PFSK-1 (cell line): ENCODE measurements around the gene TULP3.

Experiments used
- POLR2AphosphoS5 ChIP-seq: IDR thresholded peaks from 2 replicates; pipeline ENCODE4 v1.6.1; 2012; ENCODE audit warnings: low read depth, mild to moderate bottlenecking, control low read depth, low read length, moderate library complexity
- TF ChIP-seq, protein P1 (sequence below), 2 experiments: IDR thresholded peaks; 2 replicates each; pipeline versions ENCODE4 v1.6.1 to v1.8.0; 2011 to 2012; ENCODE audit warnings: low read depth in 2 of 2, low read length in 2 of 2, control low read depth in 1 of 2, inconsistent platforms in 1 of 2, mild to moderate bottlenecking in 1 of 2, moderate library complexity in 1 of 2; ENCODE audit not compliant: insufficient read depth in 1 of 2

DNA sequence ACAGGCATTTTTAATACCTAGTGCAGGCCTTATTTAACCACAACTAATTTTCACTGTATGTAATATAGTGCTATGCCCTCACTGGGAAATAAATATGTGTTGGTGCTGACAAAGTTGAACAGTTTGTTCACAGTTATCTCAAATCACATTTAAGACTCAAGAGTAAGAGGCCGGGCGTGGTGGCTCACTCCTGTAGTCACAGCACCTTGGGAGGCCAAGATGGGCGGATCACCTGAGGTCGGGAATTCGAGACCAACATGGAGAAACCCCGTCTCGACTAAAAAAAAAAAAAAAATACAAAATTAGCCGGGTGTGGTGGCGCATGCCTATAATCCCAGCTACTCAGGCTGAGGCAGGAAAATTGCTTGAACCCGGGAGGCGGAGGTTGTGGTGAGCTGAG lies 45.6 kb downstream of the TULP3 start:
- TF ChIP-seq, protein P1, sequence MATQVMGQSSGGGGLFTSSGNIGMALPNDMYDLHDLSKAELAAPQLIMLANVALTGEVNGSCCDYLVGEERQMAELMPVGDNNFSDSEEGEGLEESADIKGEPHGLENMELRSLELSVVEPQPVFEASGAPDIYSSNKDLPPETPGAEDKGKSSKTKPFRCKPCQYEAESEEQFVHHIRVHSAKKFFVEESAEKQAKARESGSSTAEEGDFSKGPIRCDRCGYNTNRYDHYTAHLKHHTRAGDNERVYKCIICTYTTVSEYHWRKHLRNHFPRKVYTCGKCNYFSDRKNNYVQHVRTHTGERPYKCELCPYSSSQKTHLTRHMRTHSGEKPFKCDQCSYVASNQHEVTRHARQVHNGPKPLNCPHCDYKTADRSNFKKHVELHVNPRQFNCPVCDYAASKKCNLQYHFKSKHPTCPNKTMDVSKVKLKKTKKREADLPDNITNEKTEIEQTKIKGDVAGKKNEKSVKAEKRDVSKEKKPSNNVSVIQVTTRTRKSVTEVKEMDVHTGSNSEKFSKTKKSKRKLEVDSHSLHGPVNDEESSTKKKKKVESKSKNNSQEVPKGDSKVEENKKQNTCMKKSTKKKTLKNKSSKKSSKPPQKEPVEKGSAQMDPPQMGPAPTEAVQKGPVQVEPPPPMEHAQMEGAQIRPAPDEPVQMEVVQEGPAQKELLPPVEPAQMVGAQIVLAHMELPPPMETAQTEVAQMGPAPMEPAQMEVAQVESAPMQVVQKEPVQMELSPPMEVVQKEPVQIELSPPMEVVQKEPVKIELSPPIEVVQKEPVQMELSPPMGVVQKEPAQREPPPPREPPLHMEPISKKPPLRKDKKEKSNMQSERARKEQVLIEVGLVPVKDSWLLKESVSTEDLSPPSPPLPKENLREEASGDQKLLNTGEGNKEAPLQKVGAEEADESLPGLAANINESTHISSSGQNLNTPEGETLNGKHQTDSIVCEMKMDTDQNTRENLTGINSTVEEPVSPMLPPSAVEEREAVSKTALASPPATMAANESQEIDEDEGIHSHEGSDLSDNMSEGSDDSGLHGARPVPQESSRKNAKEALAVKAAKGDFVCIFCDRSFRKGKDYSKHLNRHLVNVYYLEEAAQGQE (IDR thresholded peaks at IDR 0.05; ENCODE audit: insufficient read depth in 1 of 2, low read depth in 2 of 2, low read length in 2 of 2): no peak
- no peak for TF ChIP-seq POLR2AphosphoS5
